ENCODE data around the gene PTPRN2. TPM values are rescaled to one million over a fixed set of nuclear protein-coding genes. Genes with fewer than 3 reads are reported as not detected.
A peak's percentile ranks its signal among the peaks of the same experiment; 100 is the strongest.

PTPRN2 gene
- total and polyA plus RNA-seq, 8 donors = 4.9 to 136 (median 46.8) TPM

GRCh38 chr7:158240801-158241200 lies 346.8 kb downstream of the PTPRN2 start:
- H3K4me1 ChIP-seq = no peaks in the 10 kb centered on the region
- peaks cover 0 to 8% (median 0%) of the 10 kb centered on the region in 4 donors for H3K9me3 ChIP-seq
- no peaks in the 10 kb centered on the region for H3K27me3 ChIP-seq
- no peak for DNase-seq
- intact Hi-C loops (cut with DNase I; ENCODE audit: low total_unique reads) = no loop called here
- H3K4me3 ChIP-seq = no peak overlapping the region
- WGBS, 5 donors = 72 to 90% (median 82%) methylated on average over 3 of the region's 3 CpGs
- TF ChIP-seq CTCF (IDR thresholded peaks at IDR 0.05) (no peak), POLR2A (IDR thresholded peaks at IDR 0.05) (no peak), EP300 (IDR thresholded peaks at IDR 0.05) (no peak), POLR2AphosphoS5 (IDR thresholded peaks at IDR 0.05) (no peak)
- H3K36me3 ChIP-seq = no peaks in the 10 kb centered on the region
- no peak overlapping the region for H3K27ac ChIP-seq

GRCh38 chr7:158239290-158239981 lies 348.2 kb downstream of the PTPRN2 start:
- Histone ChIP-seq H3K4me3 (no peak overlapping the region), H3K27ac (no peak overlapping the region), H3K36me3 (no peaks in the 10 kb centered on the region), H3K4me1 (no peaks in the 10 kb centered on the region), H3K27me3 (no peaks in the 10 kb centered on the region), H3K9me3 (peaks cover 0 to 8% (median 2%) of the 10 kb centered on the region in 4 donors)
- TF ChIP-seq POLR2A (IDR thresholded peaks at IDR 0.05) (no peak), POLR2AphosphoS5 (IDR thresholded peaks at IDR 0.05) (no peak), EP300 (IDR thresholded peaks at IDR 0.05) (no peak), CTCF (IDR thresholded peaks at IDR 0.05) (no peak)
- peak; percentile 56 to 76 for DNase-seq
- intact Hi-C loops (cut with DNase I; ENCODE audit: low total_unique reads) = no loop called here
- 60 to 70% (median 64%) methylated on average over 27 to 30 of the region's 30 CpGs for WGBS, 5 donors

GRCh38 chr7:158238616-158239289 lies 348.9 kb downstream of the PTPRN2 start:
- 75 to 92% (median 85%) methylated on average over 16 to 21 of the region's 21 CpGs for WGBS, 5 donors
- Histone ChIP-seq H3K4me1 (no peaks in the 10 kb centered on the region), H3K27ac (no peak overlapping the region), H3K27me3 (no peaks in the 10 kb centered on the region), H3K9me3 (peaks cover 0 to 8% (median 2%) of the 10 kb centered on the region in 4 donors), H3K4me3 (no peak overlapping the region), H3K36me3 (no peaks in the 10 kb centered on the region)
- peak in 1 of 2 donors; percentile 23 for DNase-seq
- intact Hi-C loops (cut with DNase I; ENCODE audit: low total_unique reads) = no loop called here
- TF ChIP-seq POLR2A (IDR thresholded peaks at IDR 0.05) (no peak), CTCF (IDR thresholded peaks at IDR 0.05) (no peak), POLR2AphosphoS5 (IDR thresholded peaks at IDR 0.05) (no peak), EP300 (IDR thresholded peaks at IDR 0.05) (no peak)

GRCh38 chr7:158237672-158238335 lies 349.8 kb downstream of the PTPRN2 start:
- peak in 1 of 2 donors; percentile 25 for DNase-seq
- peaks cover 0 to 8% (median 2%) of the 10 kb centered on the region in 4 donors for H3K9me3 ChIP-seq
- WGBS, 5 donors = 86 to 94% (median 90%) methylated on average over 19 to 27 of the region's 29 CpGs
- intact Hi-C loops (cut with DNase I; ENCODE audit: low total_unique reads) = no loop called here
- no peaks in the 10 kb centered on the region for H3K27me3 ChIP-seq
- no peaks in the 10 kb centered on the region for H3K4me1 ChIP-seq
- no peak overlapping the region for H3K27ac ChIP-seq
- H3K36me3 ChIP-seq = no peaks in the 10 kb centered on the region
- no peak overlapping the region for H3K4me3 ChIP-seq
- TF ChIP-seq POLR2AphosphoS5 (IDR thresholded peaks at IDR 0.05) = no peak
- no peak for TF ChIP-seq POLR2A (IDR thresholded peaks at IDR 0.05)
- no peak for TF ChIP-seq EP300 (IDR thresholded peaks at IDR 0.05)
- TF ChIP-seq CTCF (IDR thresholded peaks at IDR 0.05) = no peak
